HG02840 (cell line): ENCODE results near the gene AOPEP.

ENCODE experiments used
- ATAC-seq: cut with Tn5 transposase; IDR thresholded peaks from one replicate; pipeline ENCODE4 v1.9.1; 2021; ENCODE audit warnings: mild to moderate bottlenecking, moderate library complexity, moderate number of reproducible peaks; ENCODE audit not compliant: unreplicated experiment, low FRiP score

Gene AOPEP

DNA sequence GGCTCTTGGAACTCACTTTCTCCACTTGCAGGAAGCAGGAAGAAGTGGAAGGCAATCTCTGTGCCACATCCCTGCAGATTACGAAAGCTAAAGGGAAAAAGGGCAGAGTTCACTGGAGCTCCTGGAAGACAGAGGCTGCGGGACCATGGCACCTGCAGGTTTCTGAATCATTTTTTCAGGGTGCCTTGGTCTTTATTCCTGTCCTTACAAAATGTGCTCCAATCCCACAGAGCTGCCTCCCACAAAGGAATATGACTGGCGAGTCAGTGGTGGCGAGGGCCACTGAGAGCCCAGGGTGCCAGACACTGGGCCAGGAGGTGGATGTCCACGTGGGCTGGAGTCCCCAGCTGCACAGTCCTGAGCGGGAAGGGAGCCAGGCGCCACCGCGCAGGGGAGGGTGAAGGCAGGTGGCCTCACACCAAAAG lies 408.0 kb downstream of the AOPEP start:
- ATAC-seq, result no peak

DNA sequence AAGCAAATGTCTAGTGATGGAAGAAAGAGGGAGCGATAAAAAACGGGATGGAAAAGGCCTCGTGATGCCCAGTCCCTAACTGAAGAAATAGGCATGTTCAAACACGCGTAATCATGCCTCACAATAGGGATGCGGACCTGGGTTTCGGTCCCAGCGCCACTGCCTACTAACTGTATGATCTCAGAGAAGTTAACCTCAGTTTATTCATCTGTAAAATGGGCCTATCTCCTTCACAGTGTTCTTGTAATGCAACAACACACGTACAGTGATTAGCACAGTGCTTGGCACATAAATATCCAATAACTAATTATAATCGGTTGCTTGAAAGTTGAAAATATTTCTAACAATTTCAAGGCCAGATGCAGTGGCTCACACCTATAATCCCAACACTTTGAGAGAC lies 409.3 kb downstream of the AOPEP start:
- ATAC-seq, result no peak
